SK-N-SH (cell line): ENCODE measurements around the gene AP3D1. TPM values are rescaled to one million over a fixed set of nuclear protein-coding genes. Genes with fewer than 3 reads are reported as not detected.

Experiments used
- CTCF ChIA-PET: fragments of 300-600, 350-600 bp; formaldehyde crosslinking; extraction: SDS; loops from one replicate; lab custom pipeline; 2021; lab: Yijun Ruan, JAX
- POLR2A ChIA-PET: fragments of 350-600 bp; sonication (Branson Sonifier 250); formaldehyde crosslinking; extraction: SDS; loops from one replicate; lab custom pipeline; 2020; ENCODE audit warnings: antibody characterized with exemption, inconsistent platforms; lab: Yijun Ruan, JAX
- DNase-seq: peaks from one replicate; pipeline ENCODE4 v3.0.0; 2012
- H2AFZ ChIP-seq: fragments of 200-600 bp; sonication (generic); 2 replicates; pipeline ENCODE4 v1.8.1; 2016; ENCODE audit warnings: antibody characterized with exemption, mild to moderate bottlenecking, low read depth
- H3F3A ChIP-seq: fragments of 200-600 bp; sonication (generic); replicated peaks from 2 replicates; pipeline ENCODE3; 2016; ENCODE audit warnings: antibody characterized with exemption, mild to moderate bottlenecking; ENCODE audit not compliant: insufficient read depth
- H3K27ac ChIP-seq, 2 experiments: fragments of 200-500 bp in 1 of 2; fragments of 200-600 bp in 1 of 2; sonication (Bioruptor generic) in 1 of 2; sonication (generic), shearing (Covaris generic) in 1 of 2; 2 replicates each; pipeline versions ENCODE4 v1.5.1 to v1.6.1; 2014 to 2016; ENCODE audit warnings: low read depth in 2 of 2, inconsistent platforms in 1 of 2, low read length in 1 of 2, mild to moderate bottlenecking in 1 of 2, mixed read lengths in 1 of 2
- H3K27me3 ChIP-seq: fragments of 200-600 bp; sonication (generic), shearing (Covaris generic); 2 replicates; pipeline ENCODE4 v1.6.1; 2016; ENCODE audit warnings: mixed run types; ENCODE audit not compliant: insufficient read depth
- H3K36me3 ChIP-seq, 2 experiments: fragments of 200-500 bp in 1 of 2; fragments of 200-600 bp in 1 of 2; sonication (Bioruptor generic) in 1 of 2; sonication (generic) in 1 of 2; replicated peaks in 1 of 2; 2 replicates each; pipeline versions ENCODE3 to v1.5.1; 2014 to 2016; ENCODE audit warnings: low read length in 1 of 2, mild to moderate bottlenecking in 1 of 2; ENCODE audit not compliant: insufficient read depth in 2 of 2, control insufficient read depth in 1 of 2
- H3K4me1 ChIP-seq, 2 experiments: fragments of 200-500 bp in 1 of 2; fragments of 200-600 bp in 1 of 2; sonication (Bioruptor generic) in 1 of 2; sonication (generic), shearing (Covaris generic) in 1 of 2; 2 replicates each; pipeline versions ENCODE4 v1.5.1 to v1.6.1; 2014 to 2016; ENCODE audit warnings: low read depth in 1 of 2, low read length in 1 of 2, mixed run types in 1 of 2; ENCODE audit not compliant: insufficient read depth in 2 of 2, control insufficient read depth in 1 of 2
- H3K4me2 ChIP-seq: fragments of 200-600 bp; sonication (generic), shearing (Covaris generic); 2 replicates; pipeline ENCODE4 v1.6.1; 2017; ENCODE audit warnings: mixed run types
- H3K4me3 ChIP-seq, 2 experiments: fragments of 200-500 bp in 1 of 2; fragments of 200-600 bp in 1 of 2; sonication (Bioruptor generic) in 1 of 2; sonication (generic), shearing (Covaris generic) in 1 of 2; 2 replicates each; pipeline versions ENCODE4 v1.5.1 to v1.8.1; 2014 to 2016; ENCODE audit warnings: low read depth in 2 of 2, inconsistent platforms in 1 of 2, low read length in 1 of 2, mild to moderate bottlenecking in 1 of 2, mixed read lengths in 1 of 2, moderate library complexity in 1 of 2
- H3K79me2 ChIP-seq: fragments of 200-600 bp; sonication (generic); 2 replicates; pipeline ENCODE4 v1.8.1; 2017; ENCODE audit warnings: mild to moderate bottlenecking; ENCODE audit not compliant: insufficient read depth
- H3K9ac ChIP-seq: fragments of 200-600 bp; sonication (generic); 2 replicates; pipeline ENCODE4 v1.6.1; 2017; ENCODE audit warnings: mixed run types
- H3K9me2 ChIP-seq: fragments of 200-600 bp; sonication (generic); 2 replicates; pipeline ENCODE4 v1.6.1; 2017; ENCODE audit warnings: mixed run types
- H3K9me3 ChIP-seq: fragments of 200-600 bp; sonication (generic); 2 replicates; pipeline ENCODE4 v1.6.1; 2017; ENCODE audit warnings: mixed run types, mild to moderate bottlenecking, moderate library complexity
- H4K20me1 ChIP-seq: fragments of 200-600 bp; sonication (generic); 2 replicates; pipeline ENCODE4 v1.6.1; 2017; ENCODE audit warnings: mild to moderate bottlenecking, mixed run types; ENCODE audit not compliant: insufficient read depth
- ELF1 ChIP-seq: IDR thresholded peaks from 2 replicates; pipeline ENCODE4 v1.4.0; 2012
- EP300 ChIP-seq, 2 experiments: IDR thresholded peaks; 2 replicates each; pipeline versions ENCODE4 v1.4.0 to v1.6.1; 2012; ENCODE audit warnings: borderline replicate concordance in 1 of 2, low read depth in 1 of 2, low read length in 1 of 2
- EZH2phosphoT487 ChIP-seq: fragments of 200-600 bp; sonication (generic); IDR thresholded peaks from 2 replicates; pipeline ENCODE4 v1.6.1; 2017; ENCODE audit warnings: low read depth, mixed run types, mild to moderate bottlenecking, antibody characterized with exemption, moderate library complexity, borderline replicate concordance
- FOSL2 ChIP-seq: IDR thresholded peaks from 2 replicates; pipeline ENCODE4 v1.4.0; 2012; ENCODE audit warnings: low read depth, mild to moderate bottlenecking, moderate library complexity, borderline replicate concordance
- FOXM1 ChIP-seq: IDR thresholded peaks from 2 replicates; pipeline ENCODE4 v1.4.0; 2012; ENCODE audit warnings: low read depth, mild to moderate bottlenecking
- NRF1 ChIP-seq: IDR thresholded peaks from 2 replicates; pipeline ENCODE4 v1.6.1; 2012; ENCODE audit warnings: low read depth, mild to moderate bottlenecking, low read length
- RAD21 ChIP-seq: IDR thresholded peaks from 2 replicates; pipeline ENCODE4 v1.6.1; 2012; ENCODE audit warnings: mild to moderate bottlenecking, low read length
- RFX5 ChIP-seq: IDR thresholded peaks from 2 replicates; pipeline ENCODE4 v1.6.1; 2012; ENCODE audit warnings: mild to moderate bottlenecking, improper control_type of control experiment, low read length
- TAF1 ChIP-seq: IDR thresholded peaks from 2 replicates; pipeline ENCODE4 v1.6.1; 2012; ENCODE audit warnings: low read depth, mild to moderate bottlenecking, low read length, moderate library complexity, borderline replicate concordance
- TCF12 ChIP-seq: IDR thresholded peaks from 2 replicates; pipeline ENCODE4 v1.4.0; 2012
- YY1 ChIP-seq: IDR thresholded peaks from 2 replicates; pipeline ENCODE4 v1.4.0; 2012; ENCODE audit warnings: low read depth, mild to moderate bottlenecking
- WGBS: methylation state at CpG from one replicate; pipeline ENCODE4 v1.1.6; 2017; ENCODE audit warnings: low lambda C conversion rate; 5-methylcytosine and 5-hydroxymethylcytosine counted together
- polyA plus RNA-seq, 3 experiments: library from polyadenylated mRNA; depleted of rRNA; stranded (reverse); fragments of >200 nt; gene quantifications; 2 replicates each; pipeline ENCODE4 v1.2.3, GENCODE V29; 2012
- TF ChIP-seq, protein P1 (sequence below): fragments of 150-350 bp; IDR thresholded peaks from 2 replicates; pipeline ENCODE4 v1.6.1; 2017; ENCODE audit warnings: antibody characterized with exemption, low read length, low read depth, borderline replicate concordance

Gene AP3D1
- polyA plus RNA-seq, 1 of the 3 experiments (the other 2 are of a cell fraction) = 127 TPM

DNA sequence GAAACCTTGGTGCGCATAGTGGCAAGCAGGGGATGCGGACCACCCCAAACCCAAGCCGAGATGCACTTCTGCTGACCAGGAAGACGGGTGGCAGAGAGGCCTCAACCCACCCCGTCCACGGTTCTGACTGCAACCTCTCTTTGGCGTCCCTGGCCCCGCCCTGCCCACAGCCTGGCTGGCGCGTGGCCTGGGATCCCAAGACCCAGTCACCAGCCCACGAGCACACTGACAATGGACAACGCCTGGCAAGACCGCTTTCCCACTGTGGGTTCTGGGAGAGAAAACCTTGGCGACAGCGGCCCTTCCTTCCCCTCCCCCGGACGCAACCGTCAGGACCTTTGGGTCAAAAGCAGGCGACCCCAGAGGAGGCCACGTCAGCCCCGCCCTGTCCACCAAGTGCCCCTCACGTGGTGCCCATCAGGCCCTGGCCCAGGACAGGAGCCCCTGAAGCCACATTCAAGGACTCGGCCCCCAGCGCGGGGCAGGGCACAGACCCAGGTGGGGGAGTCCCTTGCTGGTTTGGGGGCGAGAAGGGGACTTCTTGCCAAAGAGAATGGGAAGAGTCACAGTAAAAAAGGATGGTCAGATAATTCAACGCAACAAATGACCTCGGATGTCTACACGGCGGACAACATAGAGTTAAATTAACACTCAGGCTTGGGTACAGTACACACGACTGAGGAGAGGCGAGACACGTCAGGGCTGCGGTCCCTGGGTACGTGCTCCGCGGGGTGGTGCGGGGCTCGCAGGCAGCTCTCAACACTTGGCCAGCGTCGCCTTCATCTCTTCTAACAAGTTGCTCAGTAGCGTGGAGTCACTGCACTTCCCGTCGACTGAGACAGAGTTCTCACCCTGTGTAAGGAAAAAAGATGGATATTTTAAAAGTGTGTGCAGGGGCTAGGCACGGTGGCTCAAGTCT, 49.7 kb downstream of the AP3D1 start:
- no peaks in the 10 kb centered on the region for H3K27me3 ChIP-seq
- peaks cover 36% of the 10 kb centered on the region for H3K79me2 ChIP-seq
- H3K4me3 ChIP-seq = no peak overlapping the region
- H3K4me2 ChIP-seq = no peak overlapping the region
- peaks cover 14% of the 10 kb centered on the region for H3F3A ChIP-seq
- H3K4me1 ChIP-seq = peaks cover 0 to 11% of the 10 kb centered on the region in 2 experiments; a peak in 1 of 4 replicates
- H2AFZ ChIP-seq = no peak overlapping the region
- no peaks in the 10 kb centered on the region for H3K9me3 ChIP-seq
- peaks cover 28% of the 10 kb centered on the region for H4K20me1 ChIP-seq
- 96% methylated on average over 34 of the region's 45 CpGs for WGBS
- H3K36me3 ChIP-seq = peaks cover 25% of the 10 kb centered on the region in 2 experiments
- H3K27ac ChIP-seq = no peak overlapping the region
- TF ChIP-seq NRF1 (no peak), RFX5 (no peak), EZH2phosphoT487 (no peak), YY1 (no peak), FOSL2 (no peak), TCF12 (no peak)
- TF ChIP-seq, protein P1, sequence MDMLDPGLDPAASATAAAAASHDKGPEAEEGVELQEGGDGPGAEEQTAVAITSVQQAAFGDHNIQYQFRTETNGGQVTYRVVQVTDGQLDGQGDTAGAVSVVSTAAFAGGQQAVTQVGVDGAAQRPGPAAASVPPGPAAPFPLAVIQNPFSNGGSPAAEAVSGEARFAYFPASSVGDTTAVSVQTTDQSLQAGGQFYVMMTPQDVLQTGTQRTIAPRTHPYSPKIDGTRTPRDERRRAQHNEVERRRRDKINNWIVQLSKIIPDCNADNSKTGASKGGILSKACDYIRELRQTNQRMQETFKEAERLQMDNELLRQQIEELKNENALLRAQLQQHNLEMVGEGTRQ = no peak
- TF ChIP-seq, all 33 proteins: peak for 0
- no peaks in the 10 kb centered on the region for H3K9me2 ChIP-seq
- POLR2A ChIA-PET = no interaction called here
- H3K9ac ChIP-seq = no peak overlapping the region
- DNase-seq = no peak
- CTCF ChIA-PET = no interaction called here

DNA sequence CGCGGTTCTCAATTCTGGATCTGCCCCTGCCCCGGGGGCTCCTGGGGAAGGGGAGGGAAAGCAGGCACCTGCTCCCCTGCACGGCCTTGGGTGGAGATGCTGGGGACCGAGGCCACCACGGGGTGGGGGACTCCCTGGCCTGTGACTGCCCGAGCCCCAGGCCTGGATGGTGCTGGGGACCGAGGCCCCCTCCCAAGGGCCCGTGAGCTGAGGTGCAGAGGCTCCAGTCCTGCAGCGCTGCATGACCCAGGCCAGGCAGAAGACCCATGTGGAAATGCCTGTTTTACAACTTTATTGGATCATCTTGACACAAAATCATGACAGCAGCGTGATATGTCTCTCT, 50.7 kb downstream of the AP3D1 start:
- Histone ChIP-seq H3K9me3 (no peaks in the 10 kb centered on the region), H4K20me1 (peaks cover 28% of the 10 kb centered on the region), H3K4me2 (no peak overlapping the region), H3K9me2 (no peaks in the 10 kb centered on the region), H3K4me1 (peaks cover 0 to 11% of the 10 kb centered on the region in 2 experiments; a peak in 1 of 4 replicates), H3K4me3 (no peak overlapping the region), H3K79me2 (peaks cover 30% of the 10 kb centered on the region), H2AFZ (no peak overlapping the region), H3F3A (peaks cover 10% of the 10 kb centered on the region), H3K27me3 (no peaks in the 10 kb centered on the region), H3K27ac (no peak overlapping the region), H3K9ac (no peak overlapping the region), H3K36me3 (peaks cover 16 to 25% of the 10 kb centered on the region in 2 experiments)
- CTCF ChIA-PET = no interaction called here
- POLR2A ChIA-PET = no interaction called here
- no peak for TF ChIP-seq RFX5
- no peak for DNase-seq
- WGBS = 97% methylated on average over 3 of the region's 11 CpGs

DNA sequence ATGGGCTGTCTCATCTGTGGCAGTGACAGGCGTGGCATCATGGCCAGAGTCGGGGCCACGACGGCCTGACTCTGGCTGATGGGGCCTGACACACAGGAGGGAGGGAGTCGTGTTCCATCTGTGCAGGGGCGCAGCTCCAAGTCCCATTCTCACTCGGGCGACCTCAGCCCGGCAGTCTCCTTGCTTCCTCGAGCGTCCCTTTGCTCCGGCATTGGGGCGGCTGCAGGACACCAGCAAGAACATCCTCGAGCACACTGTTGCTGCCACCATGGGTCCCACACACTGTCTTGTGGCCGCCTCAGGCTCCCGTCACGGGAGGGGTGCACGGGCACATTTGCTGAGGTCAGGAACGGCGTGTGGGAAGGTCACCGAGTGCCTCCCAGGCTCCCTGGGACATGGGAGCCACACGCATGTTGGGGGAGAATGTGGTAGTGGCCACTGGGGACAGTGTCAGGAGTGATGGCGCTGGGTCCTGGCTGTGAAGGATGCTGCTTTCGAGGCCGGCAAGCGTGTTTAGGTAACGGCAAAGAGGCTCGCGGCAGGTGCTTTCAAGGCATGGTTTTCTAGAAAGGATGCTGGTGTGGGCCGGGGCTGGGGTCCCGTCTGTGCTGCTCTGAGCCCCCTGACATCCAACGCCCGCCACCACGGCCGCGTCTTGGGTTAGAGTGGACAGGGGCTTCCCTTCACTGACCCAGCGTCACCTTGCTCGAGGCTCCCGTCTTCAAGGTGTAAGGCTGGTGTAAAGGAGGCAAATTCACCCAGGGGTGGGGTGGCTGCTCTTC, 51.2 kb downstream of the AP3D1 start:
- Histone ChIP-seq H3K9me2 (no peaks in the 10 kb centered on the region), H3K79me2 (peaks cover 30% of the 10 kb centered on the region), H3K9ac (no peak overlapping the region), H3K4me1 (peaks cover 0 to 11% of the 10 kb centered on the region in 2 experiments; a peak in 1 of 4 replicates), H3K4me3 (no peak overlapping the region), H3K9me3 (no peaks in the 10 kb centered on the region), H3K27ac (no peak overlapping the region), H3K36me3 (peaks cover 10 to 25% of the 10 kb centered on the region in 2 experiments), H2AFZ (no peak overlapping the region), H4K20me1 (peaks cover 28% of the 10 kb centered on the region), H3K4me2 (no peak overlapping the region), H3K27me3 (no peaks in the 10 kb centered on the region), H3F3A (peaks cover 10% of the 10 kb centered on the region)
- 96% methylated on average over 34 of the region's 39 CpGs for WGBS
- ChIA-PET POLR2A (no interaction called here), CTCF (no interaction called here)
- TF ChIP-seq ELF1 (no peak), TAF1 (no peak), EZH2phosphoT487 (no peak), FOXM1 (no peak), EP300 (IDR thresholded peaks at IDR 0.05; ENCODE audit: borderline replicate concordance in 1 of 2, low read depth in 1 of 2, low read length in 1 of 2) (no peak), RAD21 (no peak)
- DNase-seq = no peak
